GM10266 (cell line): Measurements from ENCODE around the gene EYS.

Experiments used
- DNase-seq: peaks from one replicate; pipeline ENCODE4 v3.0.0; 2012; ENCODE audit errors: extremely low spot score
- TF ChIP-seq, protein P1 (sequence below): IDR thresholded peaks from 2 replicates; pipeline ENCODE4 v1.5.1; 2012; ENCODE audit warnings: mild to moderate bottlenecking, low read depth; ENCODE audit not compliant: control insufficient read depth, insufficient read depth; ENCODE audit errors: missing control alignments

Gene EYS

DNA sequence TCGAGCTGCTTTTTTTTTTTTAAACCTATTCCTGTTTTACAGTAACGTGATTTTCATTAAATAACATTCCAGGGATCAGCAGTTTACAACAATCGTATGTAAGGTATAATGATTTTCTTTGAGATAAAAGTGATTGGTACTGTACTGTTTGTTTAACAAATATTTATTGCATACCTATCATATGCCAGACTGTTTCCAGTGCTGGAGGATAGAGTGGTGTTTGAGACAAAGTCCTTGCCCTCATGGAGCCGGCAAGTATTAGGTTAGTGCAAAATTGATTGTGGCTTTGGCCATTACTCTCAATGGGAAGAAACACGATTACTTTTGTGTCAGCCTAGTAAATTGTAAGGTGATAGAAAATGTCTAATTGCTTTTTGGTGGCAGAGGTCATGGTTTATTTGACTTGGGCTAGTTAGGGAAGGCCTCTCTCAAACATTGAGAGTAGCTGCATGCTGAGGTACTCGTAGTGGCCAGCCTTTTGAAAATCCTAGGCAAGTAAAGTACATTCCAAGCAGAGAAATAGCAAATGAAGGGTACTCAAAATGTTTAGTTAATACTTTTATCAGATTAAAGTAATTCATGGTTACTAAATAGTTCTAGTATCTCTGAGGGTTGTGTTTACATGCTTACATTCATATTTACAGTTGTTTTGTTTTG is 2035.8 kb downstream of the EYS start:
- DNase-seq: no peak
- TF ChIP-seq, protein P1, sequence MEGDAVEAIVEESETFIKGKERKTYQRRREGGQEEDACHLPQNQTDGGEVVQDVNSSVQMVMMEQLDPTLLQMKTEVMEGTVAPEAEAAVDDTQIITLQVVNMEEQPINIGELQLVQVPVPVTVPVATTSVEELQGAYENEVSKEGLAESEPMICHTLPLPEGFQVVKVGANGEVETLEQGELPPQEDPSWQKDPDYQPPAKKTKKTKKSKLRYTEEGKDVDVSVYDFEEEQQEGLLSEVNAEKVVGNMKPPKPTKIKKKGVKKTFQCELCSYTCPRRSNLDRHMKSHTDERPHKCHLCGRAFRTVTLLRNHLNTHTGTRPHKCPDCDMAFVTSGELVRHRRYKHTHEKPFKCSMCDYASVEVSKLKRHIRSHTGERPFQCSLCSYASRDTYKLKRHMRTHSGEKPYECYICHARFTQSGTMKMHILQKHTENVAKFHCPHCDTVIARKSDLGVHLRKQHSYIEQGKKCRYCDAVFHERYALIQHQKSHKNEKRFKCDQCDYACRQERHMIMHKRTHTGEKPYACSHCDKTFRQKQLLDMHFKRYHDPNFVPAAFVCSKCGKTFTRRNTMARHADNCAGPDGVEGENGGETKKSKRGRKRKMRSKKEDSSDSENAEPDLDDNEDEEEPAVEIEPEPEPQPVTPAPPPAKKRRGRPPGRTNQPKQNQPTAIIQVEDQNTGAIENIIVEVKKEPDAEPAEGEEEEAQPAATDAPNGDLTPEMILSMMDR: no peak
